DLD1 (cell line): ENCODE results near the gene CRMP1.

Experiments
- in situ Hi-C: cut with HindIII; loops from 2 replicates; pipeline ENCODE4 v1.10.0; 2017; ENCODE audit warnings: low sequenced_read_pairs

CRMP1 gene

DNA sequence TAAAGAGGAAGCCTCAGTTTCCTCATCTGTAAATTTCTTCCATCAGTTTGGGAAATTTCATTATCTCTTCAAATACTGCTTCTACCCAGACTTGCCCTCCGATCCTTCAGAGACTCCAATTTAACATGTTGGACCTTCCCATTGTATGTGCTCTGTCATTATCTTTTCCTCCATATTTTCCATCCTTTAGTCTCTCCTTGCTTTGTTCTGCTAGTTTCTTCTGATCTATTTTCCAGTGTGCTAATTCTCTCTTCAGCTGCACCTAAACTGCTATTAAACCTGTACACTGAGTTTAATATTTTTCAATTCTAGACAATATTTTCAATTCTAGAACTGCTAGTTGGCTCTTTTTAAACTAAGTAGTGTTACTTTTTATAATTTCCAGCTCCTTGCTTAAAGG lies 116.4 kb downstream of the CRMP1 start:
- in situ Hi-C loops: no loop called here

DNA sequence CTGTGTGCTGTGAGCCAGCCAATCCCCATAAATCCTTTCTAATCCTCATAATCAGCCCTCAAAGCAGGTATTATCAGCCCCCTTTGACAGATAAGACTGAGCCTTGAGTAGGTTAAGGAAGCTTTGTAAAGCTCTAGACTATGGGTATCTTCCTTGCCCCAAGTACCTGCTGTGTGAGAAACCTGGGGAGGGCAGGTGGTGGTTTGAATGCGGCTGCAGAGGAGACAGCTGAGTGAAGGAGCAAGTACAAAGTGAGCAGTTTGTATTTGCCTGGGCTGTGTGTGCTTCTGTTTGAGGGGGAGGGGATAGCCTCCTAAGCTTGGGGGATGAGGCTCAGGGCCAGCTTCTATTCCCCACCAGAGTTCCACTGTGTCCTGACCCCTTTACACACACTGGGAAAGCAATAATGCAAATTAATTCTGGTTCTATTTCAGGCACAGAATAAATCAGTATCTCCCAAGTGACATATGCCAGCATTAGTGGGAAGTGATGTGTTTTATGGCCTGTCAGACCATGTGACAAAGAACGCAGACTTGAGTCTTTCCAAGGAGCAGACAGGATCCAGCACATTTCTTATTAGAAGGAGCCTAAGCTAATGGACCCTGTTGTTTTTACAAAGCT lies 118.4 kb downstream of the CRMP1 start:
- in situ Hi-C loops: no loop called here

GRCh38 chr4:5773271-5773555 lies 119.7 kb downstream of the CRMP1 start:
- in situ Hi-C loops: no loop called here

- in situ Hi-C loops: no loop called here
Measured at GRCh38 chr4:5772528-5773270, 120.2 kb downstream of the CRMP1 start.
